GM12801 (cell line): Measurements from ENCODE around the gene B4GALNT1.

Source experiments
- CTCF ChIP-seq: IDR thresholded peaks from one replicate; pipeline ENCODE4 v1.5.1; 2011; ENCODE audit warnings: control low read depth; ENCODE audit not compliant: insufficient read length; ENCODE audit errors: extremely low read depth

Gene B4GALNT1

DNA sequence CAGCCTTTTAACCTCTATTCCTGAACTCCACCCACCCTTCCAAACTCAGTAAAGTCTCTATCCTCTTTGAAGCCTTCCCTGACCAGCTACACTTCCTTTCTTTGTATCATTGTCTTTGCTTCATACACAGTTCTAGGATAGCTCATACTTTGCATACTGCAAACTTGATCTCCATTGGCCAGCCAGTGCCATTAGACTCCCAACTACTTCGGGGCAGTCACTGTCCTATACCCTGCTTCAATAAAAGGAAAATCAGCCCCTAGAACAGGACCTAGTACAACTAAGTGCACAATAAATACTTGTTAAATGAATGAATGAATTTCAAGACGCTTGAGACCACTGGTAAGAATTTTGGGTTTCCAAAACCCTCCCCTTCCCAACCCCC, 42.5 kb downstream of the B4GALNT1 start:
- TF ChIP-seq CTCF: no peak

- no peak for TF ChIP-seq CTCF
Observed at GRCh38 chr12:57586832-57587429, 46.1 kb downstream of the B4GALNT1 start.

GRCh38 chr12:57586128-57586527, 46.9 kb downstream of the B4GALNT1 start:
- no peak for TF ChIP-seq CTCF

- TF ChIP-seq CTCF: no peak
Observed at GRCh38 chr12:57585156-57585555, 47.8 kb downstream of the B4GALNT1 start.

GRCh38 chr12:57584690-57585089, 48.3 kb downstream of the B4GALNT1 start:
- no peak for TF ChIP-seq CTCF

- no peak for TF ChIP-seq CTCF
Observed at GRCh38 chr12:57584050-57584449, 49.0 kb downstream of the B4GALNT1 start.

GRCh38 chr12:57583008-57583831, 49.8 kb downstream of the B4GALNT1 start:
- TF ChIP-seq CTCF: peak; percentile 68
